Progenitor cell of endocrine pancreas (in vitro differentiated cells): ENCODE results near the gene CDH5. TPM values are rescaled to one million over a fixed set of nuclear protein-coding genes. Genes with fewer than 3 reads are reported as not detected.

Experiments
- DNase-seq: peaks from one replicate; pipeline ENCODE4 v3.0.0; 2021; ENCODE audit warnings: low spot score; ENCODE audit not compliant: unreplicated experiment
- H3K27ac Mint-ChIP-seq: 2 replicates; pipeline ENCODE4 v1.8.0; 2021; ENCODE audit warnings: mild to moderate bottlenecking, moderate library complexity, mixed read lengths
- H3K27me3 Mint-ChIP-seq: 2 replicates; pipeline ENCODE4 v1.8.0; 2021; ENCODE audit warnings: mixed read lengths
- H3K36me3 Mint-ChIP-seq: 2 replicates; pipeline ENCODE4 v1.8.0; 2022; ENCODE audit warnings: mixed read lengths; ENCODE audit not compliant: insufficient read depth
- H3K4me1 Mint-ChIP-seq: 2 replicates; pipeline ENCODE4 v1.8.0; 2021; ENCODE audit warnings: low read depth, mixed read lengths
- H3K4me3 Mint-ChIP-seq: 2 replicates; pipeline ENCODE4 v1.8.0; 2021; ENCODE audit warnings: low read depth, mild to moderate bottlenecking, moderate library complexity, mixed read lengths
- H3K9me3 Mint-ChIP-seq: 2 replicates; pipeline ENCODE4 v1.8.0; 2021; ENCODE audit warnings: low read depth, mixed read lengths
- total RNA-seq: library from RNA; stranded (reverse); gene quantifications from 2 replicates; pipeline ENCODE4 v1.2.1, GENCODE V29; 2021
- TF ChIP-seq, protein P1 (sequence below): fragments of 200-600 bp; sonication (generic); IDR thresholded peaks from one replicate; pipeline ENCODE4 v1.5.0; 2021; ENCODE audit warnings: antibody characterized with exemption, mild to moderate bottlenecking; ENCODE audit not compliant: unreplicated experiment

Gene CDH5
- total RNA-seq, 1 donor from 2014 or later, result 0.36 TPM

DNA sequence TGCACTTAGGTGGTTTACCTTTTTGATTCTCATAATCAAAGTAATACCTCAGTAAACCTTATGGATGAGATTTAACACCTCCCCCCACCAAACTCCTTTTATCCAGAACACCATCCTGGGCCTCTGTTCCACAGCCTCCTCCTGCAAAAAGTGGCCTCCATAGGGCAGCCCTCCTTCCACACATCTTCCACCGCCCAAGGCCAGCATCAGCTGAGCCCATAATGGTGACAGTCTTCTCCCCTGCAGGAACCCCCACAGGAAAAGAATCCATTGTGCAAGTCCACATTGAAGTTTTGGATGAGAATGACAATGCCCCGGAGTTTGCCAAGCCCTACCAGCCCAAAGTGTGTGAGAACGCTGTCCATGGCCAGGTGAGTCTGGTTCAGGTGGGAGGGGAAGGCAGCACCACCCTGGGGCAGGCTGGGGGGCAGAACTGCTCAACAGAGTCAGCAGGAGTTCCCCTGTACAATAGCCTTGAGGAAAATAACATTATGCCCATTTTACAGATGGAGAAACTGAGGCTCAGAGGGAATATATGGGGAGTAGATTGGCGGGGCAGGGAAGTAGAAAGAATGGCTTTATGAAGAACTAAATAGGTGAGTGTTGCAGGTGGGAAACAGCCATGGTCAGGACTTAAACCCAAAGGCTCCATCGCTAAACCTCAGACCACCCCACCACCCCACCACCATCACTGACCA, 31.4 kb downstream of the CDH5 start:
- no peaks in the 10 kb centered on the region for H3K9me3 Mint-ChIP-seq
- TF ChIP-seq, protein P1, sequence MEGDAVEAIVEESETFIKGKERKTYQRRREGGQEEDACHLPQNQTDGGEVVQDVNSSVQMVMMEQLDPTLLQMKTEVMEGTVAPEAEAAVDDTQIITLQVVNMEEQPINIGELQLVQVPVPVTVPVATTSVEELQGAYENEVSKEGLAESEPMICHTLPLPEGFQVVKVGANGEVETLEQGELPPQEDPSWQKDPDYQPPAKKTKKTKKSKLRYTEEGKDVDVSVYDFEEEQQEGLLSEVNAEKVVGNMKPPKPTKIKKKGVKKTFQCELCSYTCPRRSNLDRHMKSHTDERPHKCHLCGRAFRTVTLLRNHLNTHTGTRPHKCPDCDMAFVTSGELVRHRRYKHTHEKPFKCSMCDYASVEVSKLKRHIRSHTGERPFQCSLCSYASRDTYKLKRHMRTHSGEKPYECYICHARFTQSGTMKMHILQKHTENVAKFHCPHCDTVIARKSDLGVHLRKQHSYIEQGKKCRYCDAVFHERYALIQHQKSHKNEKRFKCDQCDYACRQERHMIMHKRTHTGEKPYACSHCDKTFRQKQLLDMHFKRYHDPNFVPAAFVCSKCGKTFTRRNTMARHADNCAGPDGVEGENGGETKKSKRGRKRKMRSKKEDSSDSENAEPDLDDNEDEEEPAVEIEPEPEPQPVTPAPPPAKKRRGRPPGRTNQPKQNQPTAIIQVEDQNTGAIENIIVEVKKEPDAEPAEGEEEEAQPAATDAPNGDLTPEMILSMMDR, result no peak
- peaks cover 4% of the 10 kb centered on the region for H3K27me3 Mint-ChIP-seq
- no peaks in the 10 kb centered on the region for H3K36me3 Mint-ChIP-seq
- H3K4me3 Mint-ChIP-seq, result no peak overlapping the region
- H3K27ac Mint-ChIP-seq, result no peak overlapping the region
- DNase-seq, result no peak
- no peaks in the 10 kb centered on the region for H3K4me1 Mint-ChIP-seq

DNA sequence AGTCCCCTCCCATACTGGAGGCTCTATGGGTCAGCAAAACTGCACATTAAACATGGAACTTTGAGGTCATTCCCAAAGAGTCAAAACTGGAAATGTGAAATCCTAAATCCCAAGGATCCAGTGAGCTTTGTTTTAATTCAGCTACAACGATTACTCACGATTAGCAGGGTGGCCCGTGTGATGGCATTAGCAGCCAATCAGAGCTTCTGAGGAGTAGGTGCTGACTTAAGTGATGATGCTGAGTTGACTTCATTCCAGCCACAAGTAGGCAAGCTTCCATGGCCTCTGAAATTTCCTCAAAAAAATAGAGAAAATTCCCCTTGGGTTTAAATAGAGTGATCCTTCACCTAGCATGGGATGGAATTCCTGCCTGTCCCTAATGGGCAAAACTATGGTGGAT, 32.5 kb downstream of the CDH5 start:
- Mint-ChIP-seq H3K4me1 (no peaks in the 10 kb centered on the region), H3K4me3 (no peak overlapping the region), H3K27ac (no peak overlapping the region), H3K36me3 (no peaks in the 10 kb centered on the region), H3K9me3 (no peaks in the 10 kb centered on the region), H3K27me3 (peaks cover 8% of the 10 kb centered on the region)
- DNase-seq, result no peak
- TF ChIP-seq, protein P1, result no peak

DNA sequence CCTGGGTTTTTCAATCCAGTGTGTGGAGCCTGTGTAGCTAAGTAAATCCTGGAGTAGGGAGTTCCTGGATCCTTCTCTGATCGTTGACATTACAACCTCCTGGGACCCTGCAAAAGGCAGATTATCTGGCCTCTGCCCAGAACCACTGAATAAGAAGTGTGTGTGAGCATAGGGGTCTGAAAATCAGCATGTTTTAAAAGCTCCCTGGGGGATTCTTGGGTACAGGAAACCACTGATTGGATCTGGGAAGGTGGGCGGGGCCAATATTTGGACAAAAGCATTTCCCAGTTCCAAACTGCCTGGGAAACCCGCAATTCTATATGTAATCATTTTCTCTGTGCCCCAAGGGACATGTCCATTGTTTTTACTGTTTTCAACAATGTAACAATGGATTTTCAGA, 33.4 kb downstream of the CDH5 start:
- Mint-ChIP-seq H3K4me1 (no peaks in the 10 kb centered on the region), H3K4me3 (no peak overlapping the region), H3K36me3 (no peaks in the 10 kb centered on the region), H3K27ac (no peak overlapping the region), H3K27me3 (peaks cover 11% of the 10 kb centered on the region), H3K9me3 (peaks cover 2% of the 10 kb centered on the region)
- TF ChIP-seq, protein P1, result no peak
- no peak for DNase-seq

DNA sequence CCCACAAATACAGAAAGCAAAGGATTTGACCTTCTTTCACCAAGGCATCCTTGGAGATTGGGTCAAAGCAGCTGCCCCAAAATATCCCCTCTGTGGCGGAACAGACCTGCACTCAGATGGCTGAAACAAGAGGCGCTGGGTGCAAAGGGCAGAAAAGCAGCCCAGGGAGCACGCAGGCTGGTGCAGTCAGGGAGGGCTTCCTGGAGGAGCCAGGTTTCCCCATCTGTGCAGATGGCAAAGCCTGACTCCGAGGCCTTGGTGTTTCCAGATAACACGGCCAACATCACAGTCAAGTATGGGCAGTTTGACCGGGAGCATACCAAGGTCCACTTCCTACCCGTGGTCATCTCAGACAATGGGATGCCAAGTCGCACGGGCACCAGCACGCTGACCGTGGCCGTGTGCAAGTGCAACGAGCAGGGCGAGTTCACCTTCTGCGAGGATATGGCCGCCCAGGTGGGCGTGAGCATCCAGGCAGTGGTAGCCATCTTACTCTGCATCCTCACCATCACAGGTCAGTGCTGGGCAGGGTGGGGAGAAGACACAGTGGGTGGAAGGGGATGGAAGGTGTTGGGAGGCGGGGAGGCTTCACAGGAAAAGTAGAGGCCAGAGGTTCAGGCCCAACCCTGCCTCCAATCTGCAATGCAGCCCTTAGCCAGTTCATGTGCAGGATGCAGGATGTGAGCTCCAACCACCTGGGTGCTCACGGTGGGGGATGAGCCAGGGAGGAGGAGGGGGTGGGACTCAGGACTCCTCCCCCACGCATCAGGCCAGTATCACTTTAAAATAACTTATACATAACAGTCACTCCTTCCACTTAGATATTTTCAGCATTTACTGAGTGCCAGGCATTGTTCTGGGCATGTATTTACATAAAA, 34.3 kb downstream of the CDH5 start:
- peaks cover 6% of the 10 kb centered on the region for H3K9me3 Mint-ChIP-seq
- no peak for DNase-seq
- no peaks in the 10 kb centered on the region for H3K4me1 Mint-ChIP-seq
- peaks cover 19% of the 10 kb centered on the region for H3K27me3 Mint-ChIP-seq
- TF ChIP-seq, protein P1, result no peak
- no peak overlapping the region for H3K4me3 Mint-ChIP-seq
- H3K27ac Mint-ChIP-seq, result no peak overlapping the region
- H3K36me3 Mint-ChIP-seq, result no peaks in the 10 kb centered on the region

DNA sequence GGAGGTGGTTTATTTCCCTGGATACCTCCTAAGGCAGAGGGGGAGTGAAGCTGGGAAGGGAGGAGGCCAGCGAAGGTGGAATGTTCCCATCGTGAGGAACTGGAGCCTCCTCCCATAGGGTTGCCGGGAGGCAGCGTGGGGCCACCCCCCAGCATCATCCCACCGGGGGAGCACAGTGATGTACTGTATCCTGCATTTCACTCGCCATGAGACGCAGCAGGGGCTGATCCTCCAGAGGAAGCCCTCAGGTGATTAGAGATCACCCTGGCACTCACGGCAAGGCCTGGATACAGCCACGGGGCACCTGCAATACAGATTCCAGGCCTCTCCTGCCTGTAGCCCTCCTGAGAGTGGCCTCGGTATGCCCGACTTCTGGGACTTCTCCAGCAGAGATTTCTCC, 35.1 kb downstream of the CDH5 start:
- Mint-ChIP-seq H3K4me3 (no peak overlapping the region), H3K27ac (no peak overlapping the region), H3K9me3 (peaks cover 6% of the 10 kb centered on the region), H3K36me3 (no peaks in the 10 kb centered on the region), H3K27me3 (peaks cover 25% of the 10 kb centered on the region), H3K4me1 (no peaks in the 10 kb centered on the region)
- TF ChIP-seq, protein P1, result no peak
- DNase-seq, result no peak
